B cell (primary cell): ENCODE measurements around the gene HPDL. TPM values are rescaled to one million over a fixed set of nuclear protein-coding genes. Genes with fewer than 3 reads are reported as not detected.
A peak's percentile ranks its signal among the peaks of the same experiment; 100 is the strongest.

ENCODE experiments used
- ATAC-seq: fragments of 200-7000 bp; cut with Tn5 transposase; one replicate; pipeline ENCODE4 v1.10.0; 2021; ENCODE audit warnings: low read depth, mild to moderate bottlenecking, moderate number of reproducible peaks, moderate library complexity
- CTCF ChIA-PET: fragments of 350-600 bp; sonication (Branson Sonifier 250); formaldehyde crosslinking; loops from one replicate; lab custom pipeline; 2021; ENCODE audit warnings: antibody characterized with exemption, inconsistent platforms; lab: Charles Lee
- POLR2A ChIA-PET: fragments of 350-600 bp; sonication (Branson Sonifier 250); formaldehyde crosslinking; loops from one replicate; lab custom pipeline; 2021; ENCODE audit warnings: antibody characterized with exemption; lab: Charles Lee
- DNase-seq: peaks from one replicate; pipeline ENCODE4 v3.0.0; 2013
- H2AFZ ChIP-seq: 2 replicates; pipeline ENCODE4 v1.6.1; 2012; ENCODE audit warnings: mild to moderate bottlenecking, low read depth, low read length; ENCODE audit not compliant: insufficient read depth, poor library complexity, severe bottlenecking
- H3K27ac ChIP-seq, 2 donors: 1 replicate in 1 of 2; 2 replicates in 1 of 2; pipeline ENCODE4 v1.5.1; 2012 to 2013; ENCODE audit warnings: low read length in 2 of 2, mild to moderate bottlenecking in 2 of 2, moderate library complexity in 1 of 2
- H3K27me3 ChIP-seq, 4 experiments: fragments of 200-600 bp in 1 of 4; sonication (generic) in 1 of 4; replicated peaks in 1 of 4; 1 replicate in 2 of 4; 2 replicates in 2 of 4; pipeline versions ENCODE4 v1.6.1 to v1.7.0; 2013 to 2016; ENCODE audit warnings: low read length in 3 of 4, mild to moderate bottlenecking in 2 of 4, mixed read lengths in 1 of 4, moderate library complexity in 1 of 4; ENCODE audit not compliant: insufficient read depth in 4 of 4, control insufficient read depth in 3 of 4; ENCODE audit errors: control extremely low read depth in 1 of 4
- H3K36me3 ChIP-seq, 2 experiments: replicated peaks in 1 of 2; 1 replicate in 1 of 2; 2 replicates in 1 of 2; pipeline versions ENCODE4 v1.6.1 to v1.7.1; 2013; ENCODE audit warnings: low read length in 1 of 2; ENCODE audit not compliant: insufficient read depth in 2 of 2, control insufficient read depth in 1 of 2; ENCODE audit errors: control extremely low read depth in 1 of 2, extremely low read depth in 1 of 2
- H3K4me1 ChIP-seq, 2 donors: fragments of 200-600 bp in 1 of 2; sonication (generic) in 1 of 2; 1 replicate in 1 of 2; 2 replicates in 1 of 2; pipeline versions ENCODE4 v1.5.1 to v1.6.1; 2013 to 2017; ENCODE audit warnings: low read length in 2 of 2; ENCODE audit not compliant: control insufficient read depth in 2 of 2, insufficient read depth in 2 of 2
- H3K4me2 ChIP-seq: replicated peaks from 2 replicates; pipeline ENCODE3; 2012; ENCODE audit warnings: mild to moderate bottlenecking, low read depth, low read length; ENCODE audit not compliant: poor library complexity, severe bottlenecking
- H3K4me3 ChIP-seq, 5 experiments: fragments of 200-600 bp in 1 of 5; sonication (generic) in 1 of 5; 1 replicate in 3 of 5; 2 replicates in 2 of 5; pipeline versions ENCODE4 v1.5.1 to v1.7.0; 2011 to 2016; ENCODE audit warnings: low read length in 4 of 5, mild to moderate bottlenecking in 4 of 5, low read depth in 2 of 5, control low read depth in 1 of 5, moderate library complexity in 1 of 5; ENCODE audit not compliant: insufficient read depth in 1 of 5; ENCODE audit errors: control extremely low read depth in 1 of 5, extremely low read depth in 1 of 5
- H3K79me2 ChIP-seq: fragments of 200-600 bp; sonication (generic); one replicate; pipeline ENCODE4 v1.6.0; 2016; ENCODE audit warnings: low read length; ENCODE audit not compliant: control insufficient read depth, insufficient read depth
- H3K9ac ChIP-seq: fragments of 200-600 bp; sonication (generic); 2 replicates; pipeline ENCODE4 v1.6.1; 2017; ENCODE audit warnings: mild to moderate bottlenecking, low read length, moderate library complexity
- H3K9me3 ChIP-seq, 3 donors: one replicate each; pipeline versions ENCODE4 v1.6.1 to v1.7.1; 2013; ENCODE audit warnings: low read length in 2 of 3; ENCODE audit not compliant: control insufficient read depth in 2 of 3, insufficient read depth in 1 of 3; ENCODE audit errors: control extremely low read depth in 1 of 3
- H4K20me1 ChIP-seq: 2 replicates; pipeline ENCODE4 v1.6.0; 2012; ENCODE audit warnings: mild to moderate bottlenecking, low read length; ENCODE audit not compliant: insufficient read depth, control insufficient read depth, poor library complexity, severe bottlenecking
- H3K27ac Mint-ChIP-seq: one replicate; pipeline ENCODE4 v1.8.0; 2021; ENCODE audit warnings: mixed read lengths
- H3K27me3 Mint-ChIP-seq: one replicate; pipeline ENCODE4 v1.8.0; 2021; ENCODE audit warnings: mixed read lengths
- H3K4me1 Mint-ChIP-seq: one replicate; pipeline ENCODE4 v1.8.0; 2021; ENCODE audit warnings: mixed read lengths
- H3K4me3 Mint-ChIP-seq: one replicate; pipeline ENCODE4 v1.8.0; 2021; ENCODE audit warnings: mixed read lengths
- H3K9me3 Mint-ChIP-seq: one replicate; pipeline ENCODE4 v1.8.0; 2022; ENCODE audit warnings: mixed read lengths; ENCODE audit not compliant: insufficient read depth
- EZH2 ChIP-seq: IDR thresholded peaks from 2 replicates; pipeline ENCODE4 v1.6.1; 2012; ENCODE audit warnings: borderline replicate concordance, low read depth, mild to moderate bottlenecking, moderate library complexity, low read length; ENCODE audit not compliant: insufficient read depth, poor library complexity, severe bottlenecking
- WGBS: methylation state at CpG from one replicate; pipeline ENCODE4 v1.1.5; 2013; ENCODE audit warnings: missing lambda C conversion rate; ENCODE audit not compliant: insufficient coverage; 5-methylcytosine and 5-hydroxymethylcytosine counted together
- intact Hi-C: fragments of 100-400 bp; cut with micrococcal nuclease; formaldehyde crosslinking; loops from one replicate; pipeline ENCODE4 v1.10.0; 2022
- polyA minus RNA-seq: library from RNA; depleted of rRNA, polyadenylated mRNA; stranded (reverse); fragments of >200 nt; gene quantifications from 2 replicates; pipeline ENCODE4 v1.2.3, GENCODE V29; 2012
- polyA plus RNA-seq: library from polyadenylated mRNA; depleted of rRNA; stranded (reverse); fragments of >200 nt; gene quantifications from 2 replicates; pipeline ENCODE4 v1.2.3, GENCODE V29; 2012
- total RNA-seq, 2 donors: library from RNA; stranded (reverse); fragments of 120-200 nt in 1 of 2; gene quantifications; 1 replicate in 1 of 2; 2 replicates in 1 of 2; pipeline versions ENCODE4 v1.2.3 to v1.2.4, GENCODE V29; 2013 to 2022
- TF ChIP-seq, protein P1 (sequence below): fragments of 200-600 bp; IDR thresholded peaks from one replicate; pipeline ENCODE4 v1.8.0; 2022; ENCODE audit warnings: antibody characterized with exemption, mild to moderate bottlenecking

The HPDL gene
- total RNA-seq = 0.79 and 0.85 TPM in 2 replicates
- 0.65 TPM for total RNA-seq (2013)
- polyA plus RNA-seq = 0.63 and 0.67 TPM in 2 replicates
- polyA minus RNA-seq = 1.6 and 2.3 TPM in 2 replicates

- 15% methylated on average over 95 of the region's 96 CpGs for WGBS
- intact Hi-C loops = loop anchor here (1.0 to 5.0 kb wide), 3 partner anchors 13 to 475 kb away; partner anchors contain the start of genes MAST2, MUTYH and TOE1
- H3K27me3 Mint-ChIP-seq = no peaks in the 10 kb centered on the region
- ATAC-seq = peak; percentile 88
- H3K4me1 ChIP-seq = peaks cover 8 to 20% of the 10 kb centered on the region in 2 donors
- H3K4me3 ChIP-seq = peak within 1 kb of the TSS; percentile 47 to 70 (median 63)
- H3K4me1 Mint-ChIP-seq = peaks cover 13% of the 10 kb centered on the region
- peak within 1 kb of the TSS; percentile 93 for H3K4me2 ChIP-seq
- H3K27ac ChIP-seq = no peak within 1 kb of the TSS
- DNase-seq = peak; percentile 74
- peak within 1 kb of the TSS; percentile 95 for H2AFZ ChIP-seq
- TF ChIP-seq, protein P1, sequence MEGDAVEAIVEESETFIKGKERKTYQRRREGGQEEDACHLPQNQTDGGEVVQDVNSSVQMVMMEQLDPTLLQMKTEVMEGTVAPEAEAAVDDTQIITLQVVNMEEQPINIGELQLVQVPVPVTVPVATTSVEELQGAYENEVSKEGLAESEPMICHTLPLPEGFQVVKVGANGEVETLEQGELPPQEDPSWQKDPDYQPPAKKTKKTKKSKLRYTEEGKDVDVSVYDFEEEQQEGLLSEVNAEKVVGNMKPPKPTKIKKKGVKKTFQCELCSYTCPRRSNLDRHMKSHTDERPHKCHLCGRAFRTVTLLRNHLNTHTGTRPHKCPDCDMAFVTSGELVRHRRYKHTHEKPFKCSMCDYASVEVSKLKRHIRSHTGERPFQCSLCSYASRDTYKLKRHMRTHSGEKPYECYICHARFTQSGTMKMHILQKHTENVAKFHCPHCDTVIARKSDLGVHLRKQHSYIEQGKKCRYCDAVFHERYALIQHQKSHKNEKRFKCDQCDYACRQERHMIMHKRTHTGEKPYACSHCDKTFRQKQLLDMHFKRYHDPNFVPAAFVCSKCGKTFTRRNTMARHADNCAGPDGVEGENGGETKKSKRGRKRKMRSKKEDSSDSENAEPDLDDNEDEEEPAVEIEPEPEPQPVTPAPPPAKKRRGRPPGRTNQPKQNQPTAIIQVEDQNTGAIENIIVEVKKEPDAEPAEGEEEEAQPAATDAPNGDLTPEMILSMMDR = no peak
- peak within 1 kb of the TSS; percentile 89 for H3K4me3 Mint-ChIP-seq
- no peaks in the 10 kb centered on the region for H3K9me3 ChIP-seq
- ChIA-PET CTCF (interaction anchor here (0.9 to 2.0 kb wide), 4 partner anchors 12 to 166 kb away, joined by 3 to 8 read pairs (median 6); partner anchors contain the start of gene TOE1), POLR2A (interaction anchor here (2.2 to 4.1 kb wide), 2 partner anchors 13 to 21 kb away, joined by 9 to 18 read pairs; partner anchors contain the start of genes MUTYH and TOE1)
- H3K79me2 ChIP-seq = no peaks in the 10 kb centered on the region
- H3K27ac Mint-ChIP-seq = peak within 1 kb of the TSS; percentile 15
- H3K27me3 ChIP-seq = peaks cover 0 to 5% (median 2%) of the 10 kb centered on the region in 4 experiments
- H3K36me3 ChIP-seq = peaks cover 0 to 15% of the 10 kb centered on the region in 2 experiments
- H3K9me3 Mint-ChIP-seq = no peaks in the 10 kb centered on the region
- H4K20me1 ChIP-seq = no peaks in the 10 kb centered on the region
- peak within 1 kb of the TSS; percentile 69 for H3K9ac ChIP-seq
Observed at GRCh38 chr1:45326627-45327623, at the start of gene HPDL. Gene HPDL, plus strand, starts transcription at chr1:45326895. Its CDS starts 254 bp downstream, at chr1:45327149.

DNA sequence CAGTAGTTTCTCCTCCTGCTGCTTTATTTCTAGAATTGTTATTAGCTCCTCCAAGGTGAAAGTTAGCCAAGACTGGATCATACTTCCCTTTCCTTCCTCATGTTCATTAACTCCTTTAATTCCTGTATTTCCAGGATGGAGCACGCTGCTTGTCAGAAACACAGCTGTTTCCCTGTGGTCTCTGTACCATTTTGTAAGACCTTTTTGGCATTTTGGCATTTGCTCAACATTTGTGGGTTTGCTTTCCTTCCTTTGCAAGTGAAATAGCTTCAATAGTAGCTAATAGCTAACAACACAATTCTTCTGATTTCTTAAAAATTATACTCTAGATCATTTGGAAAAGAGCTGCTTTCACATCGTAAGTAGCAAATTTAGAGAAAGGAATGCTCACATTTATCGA, 44.3 kb upstream of the HPDL start:
- Histone ChIP-seq H2AFZ (no peak overlapping the region), H3K4me2 (no peak overlapping the region), H3K9me3 (peaks cover 0 to 7% (median 0%) of the 10 kb centered on the region in 3 donors), H3K27ac (no peak overlapping the region), H3K79me2 (no peaks in the 10 kb centered on the region), H3K36me3 (no peaks in the 10 kb centered on the region), H3K4me1 (no peaks in the 10 kb centered on the region), H3K27me3 (no peaks in the 10 kb centered on the region), H4K20me1 (no peaks in the 10 kb centered on the region), H3K9ac (no peak overlapping the region), H3K4me3 (no peak overlapping the region)
- Mint-ChIP-seq H3K9me3 (no peaks in the 10 kb centered on the region), H3K4me1 (no peaks in the 10 kb centered on the region), H3K27ac (no peak overlapping the region), H3K27me3 (peaks cover 5% of the 10 kb centered on the region), H3K4me3 (no peak overlapping the region)
- ChIA-PET POLR2A (no interaction called here), CTCF (no interaction called here)
- TF ChIP-seq, protein P1 = no peak
- no peak for TF ChIP-seq EZH2
- intact Hi-C loops = no loop called here
- DNase-seq (no peak), ATAC-seq (no peak)
- WGBS = 20% methylated on average over 1 of the region's 3 CpGs
